Measurements from ENCODE around the gene RBM14.
A peak's percentile ranks its signal among the peaks of the same experiment; 100 is the strongest.
"Not testable (repeated sequence)": the region's sequence is repeated elsewhere in the genome, so short reads cannot be mapped to it uniquely, and the experiment has no call there.

Gene RBM14

GRCh38 chr11:66616379-66617154 lies at the start of gene RBM14:
RBM14 (plus strand) TSS chr11:66616630; CDS start chr11:66616721, 91 bp downstream.
- DNase-seq (ENCODE audit: low spot score): peak; percentile 100

- DNase-seq (ENCODE audit: low spot score): no peak
Observed at GRCh38 chr11:66567787-66568123, 48.7 kb upstream of the RBM14 start.

- peak; percentile 98 for DNase-seq (ENCODE audit: low spot score)
Observed at GRCh38 chr11:66568124-66568916, 48.1 kb upstream of the RBM14 start, which contains the start of gene CTSF. CTSF (minus strand) TSS chr11:66568606; CDS start chr11:66568486, 120 bp downstream.

- no peak for DNase-seq (ENCODE audit: low spot score)
Observed at GRCh38 chr11:66569076-66569475, 47.4 kb upstream of the RBM14 start.

GRCh38 chr11:66570079-66570849 lies 46.2 kb upstream of the RBM14 start:
- no peak for DNase-seq (ENCODE audit: low spot score)

- no peak for DNase-seq (ENCODE audit: low spot score)
Observed at GRCh38 chr11:66570850-66571180, 45.6 kb upstream of the RBM14 start.

- peak; percentile 88 for DNase-seq (ENCODE audit: low spot score)
Observed at GRCh38 chr11:66579017-66579606, 37.3 kb upstream of the RBM14 start.

- DNase-seq (ENCODE audit: low spot score): no peak
Observed at GRCh38 chr11:66580803-66581202, 35.6 kb upstream of the RBM14 start.

- DNase-seq (ENCODE audit: low spot score): no peak
Observed at GRCh38 chr11:66581261-66581660, 35.2 kb upstream of the RBM14 start.

- not testable (repeated sequence) for DNase-seq (ENCODE audit: low spot score)
Observed at GRCh38 chr11:66582565-66583147, 33.8 kb upstream of the RBM14 start.

GRCh38 chr11:66585447-66585846 lies 31.0 kb upstream of the RBM14 start:
- not testable (repeated sequence) for DNase-seq (ENCODE audit: low spot score)

GRCh38 chr11:66586136-66586535 lies 30.3 kb upstream of the RBM14 start:
- no peak for DNase-seq (ENCODE audit: low spot score)

GRCh38 chr11:66589315-66589714 lies 27.1 kb upstream of the RBM14 start:
- DNase-seq (ENCODE audit: low spot score): not testable (repeated sequence)

GRCh38 chr11:66589996-66590675 lies 26.3 kb upstream of the RBM14 start:
- DNase-seq (ENCODE audit: low spot score): no peak

- DNase-seq (ENCODE audit: low spot score): no peak
Observed at GRCh38 chr11:66591175-66591574, 25.3 kb upstream of the RBM14 start.

GRCh38 chr11:66592457-66593302 lies 23.8 kb upstream of the RBM14 start, which contains the start of the genes CCDC87 and CCS:
CCDC87 (minus strand) TSS chr11:66593063; CDS start chr11:66593015, 48 bp downstream.
CCS (plus strand) TSS chr11:66593185; CDS start chr11:66593262, 77 bp downstream.
- peak; percentile 100 for DNase-seq (ENCODE audit: low spot score)

GRCh38 chr11:66593303-66593635 lies 23.2 kb upstream of the RBM14 start:
- peak; percentile 33 for DNase-seq (ENCODE audit: low spot score)

- DNase-seq (ENCODE audit: low spot score): no peak
Observed at GRCh38 chr11:66593650-66594049, 22.8 kb upstream of the RBM14 start.

- DNase-seq (ENCODE audit: low spot score): peak; percentile 77
Observed at GRCh38 chr11:66595245-66595904, 21.1 kb upstream of the RBM14 start.

GRCh38 chr11:66598993-66599392 lies 17.4 kb upstream of the RBM14 start:
- no peak for DNase-seq (ENCODE audit: low spot score)
